Measurements from ENCODE around the gene SLC1A1.

Gene SLC1A1

GRCh38 chr9:4614627-4615026 is 124.4 kb downstream of the SLC1A1 start:
- H3K36me3 ChIP-seq: no peaks in the 10 kb centered on the region
- H3K4me3 ChIP-seq: no peak overlapping the region
- no peak overlapping the region for H3K27ac ChIP-seq
- intact Hi-C loops (cut with DNase I; ENCODE audit: low total_unique reads): no loop called here
- peaks cover 0 to 3% (median 0%) of the 10 kb centered on the region in 4 donors for H3K4me1 ChIP-seq
- H3K27me3 ChIP-seq: no peaks in the 10 kb centered on the region
- TF ChIP-seq, protein P1, sequence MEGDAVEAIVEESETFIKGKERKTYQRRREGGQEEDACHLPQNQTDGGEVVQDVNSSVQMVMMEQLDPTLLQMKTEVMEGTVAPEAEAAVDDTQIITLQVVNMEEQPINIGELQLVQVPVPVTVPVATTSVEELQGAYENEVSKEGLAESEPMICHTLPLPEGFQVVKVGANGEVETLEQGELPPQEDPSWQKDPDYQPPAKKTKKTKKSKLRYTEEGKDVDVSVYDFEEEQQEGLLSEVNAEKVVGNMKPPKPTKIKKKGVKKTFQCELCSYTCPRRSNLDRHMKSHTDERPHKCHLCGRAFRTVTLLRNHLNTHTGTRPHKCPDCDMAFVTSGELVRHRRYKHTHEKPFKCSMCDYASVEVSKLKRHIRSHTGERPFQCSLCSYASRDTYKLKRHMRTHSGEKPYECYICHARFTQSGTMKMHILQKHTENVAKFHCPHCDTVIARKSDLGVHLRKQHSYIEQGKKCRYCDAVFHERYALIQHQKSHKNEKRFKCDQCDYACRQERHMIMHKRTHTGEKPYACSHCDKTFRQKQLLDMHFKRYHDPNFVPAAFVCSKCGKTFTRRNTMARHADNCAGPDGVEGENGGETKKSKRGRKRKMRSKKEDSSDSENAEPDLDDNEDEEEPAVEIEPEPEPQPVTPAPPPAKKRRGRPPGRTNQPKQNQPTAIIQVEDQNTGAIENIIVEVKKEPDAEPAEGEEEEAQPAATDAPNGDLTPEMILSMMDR (IDR thresholded peaks at IDR 0.05): no peak
- H3K9me3 ChIP-seq: no peaks in the 10 kb centered on the region
- DNase-seq: no peak

GRCh38 chr9:4615251-4615650 is 125.0 kb downstream of the SLC1A1 start:
- H3K27ac ChIP-seq: no peak overlapping the region
- H3K4me1 ChIP-seq: peaks cover 0 to 3% (median 0%) of the 10 kb centered on the region in 4 donors
- peak in 1 of 2 donors; percentile 32 for DNase-seq
- TF ChIP-seq, protein P1 (IDR thresholded peaks at IDR 0.05): no peak
- H3K9me3 ChIP-seq: no peaks in the 10 kb centered on the region
- H3K36me3 ChIP-seq: no peaks in the 10 kb centered on the region
- intact Hi-C loops (cut with DNase I; ENCODE audit: low total_unique reads): no loop called here
- H3K27me3 ChIP-seq: no peaks in the 10 kb centered on the region
- no peak overlapping the region for H3K4me3 ChIP-seq

- H3K4me1 ChIP-seq: peaks cover 0 to 3% (median 0%) of the 10 kb centered on the region in 4 donors
- H3K9me3 ChIP-seq: no peaks in the 10 kb centered on the region
- intact Hi-C loops (cut with DNase I; ENCODE audit: low total_unique reads): no loop called here
- TF ChIP-seq, protein P1 (IDR thresholded peaks at IDR 0.05): no peak
- no peak overlapping the region for H3K27ac ChIP-seq
- H3K4me3 ChIP-seq: no peak overlapping the region
- H3K36me3 ChIP-seq: no peaks in the 10 kb centered on the region
- no peaks in the 10 kb centered on the region for H3K27me3 ChIP-seq
- DNase-seq: no peak
Observed at GRCh38 chr9:4615778-4616177, 125.5 kb downstream of the SLC1A1 start.

DNA sequence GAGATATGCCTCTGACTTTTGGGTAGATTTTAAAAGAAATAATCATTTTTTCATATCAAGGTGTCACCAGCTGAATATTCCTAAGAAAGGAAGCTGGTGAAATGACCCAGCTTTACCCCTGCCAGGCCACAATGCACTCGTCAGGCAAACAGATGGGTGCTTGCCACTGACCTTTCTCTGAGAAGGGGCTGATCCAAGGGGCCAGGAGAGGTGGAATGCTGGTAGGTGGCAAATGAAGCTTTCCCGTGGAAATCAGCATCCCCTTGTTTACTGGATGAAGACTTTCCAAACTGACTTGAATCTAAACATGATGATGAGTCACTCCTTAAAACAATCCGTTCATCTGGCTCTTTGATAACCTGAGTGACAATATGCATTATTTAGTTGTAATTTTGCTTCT is 127.5 kb downstream of the SLC1A1 start:
- H3K27ac ChIP-seq: no peak overlapping the region
- H3K27me3 ChIP-seq: no peaks in the 10 kb centered on the region
- H3K36me3 ChIP-seq: peaks cover 0 to 7% (median 4%) of the 10 kb centered on the region in 3 donors
- DNase-seq: no peak
- no peaks in the 10 kb centered on the region for H3K9me3 ChIP-seq
- TF ChIP-seq, protein P1 (IDR thresholded peaks at IDR 0.05): no peak
- intact Hi-C loops (cut with DNase I; ENCODE audit: low total_unique reads): no loop called here
- H3K4me3 ChIP-seq: no peak overlapping the region
- H3K4me1 ChIP-seq: peaks cover 0 to 5% (median 0%) of the 10 kb centered on the region in 4 donors

- Histone ChIP-seq H3K27ac (no peak overlapping the region), H3K9me3 (no peaks in the 10 kb centered on the region), H3K4me3 (no peak overlapping the region), H3K27me3 (no peaks in the 10 kb centered on the region), H3K36me3 (peaks cover 0 to 7% (median 4%) of the 10 kb centered on the region in 3 donors), H3K4me1 (peaks cover 0 to 5% (median 0%) of the 10 kb centered on the region in 4 donors)
- TF ChIP-seq, protein P1 (IDR thresholded peaks at IDR 0.05): no peak
- intact Hi-C loops (cut with DNase I; ENCODE audit: low total_unique reads): no loop called here
- no peak for DNase-seq
Observed at GRCh38 chr9:4618700-4619099, 128.4 kb downstream of the SLC1A1 start.
